ENCODE results near the gene REV3L.
A peak's percentile ranks its signal among the peaks of the same experiment; 100 is the strongest.
"Not testable (repeated sequence)": the region's sequence is repeated elsewhere in the genome, so short reads cannot be mapped to it uniquely, and the experiment has no call there.

The REV3L gene

DNA sequence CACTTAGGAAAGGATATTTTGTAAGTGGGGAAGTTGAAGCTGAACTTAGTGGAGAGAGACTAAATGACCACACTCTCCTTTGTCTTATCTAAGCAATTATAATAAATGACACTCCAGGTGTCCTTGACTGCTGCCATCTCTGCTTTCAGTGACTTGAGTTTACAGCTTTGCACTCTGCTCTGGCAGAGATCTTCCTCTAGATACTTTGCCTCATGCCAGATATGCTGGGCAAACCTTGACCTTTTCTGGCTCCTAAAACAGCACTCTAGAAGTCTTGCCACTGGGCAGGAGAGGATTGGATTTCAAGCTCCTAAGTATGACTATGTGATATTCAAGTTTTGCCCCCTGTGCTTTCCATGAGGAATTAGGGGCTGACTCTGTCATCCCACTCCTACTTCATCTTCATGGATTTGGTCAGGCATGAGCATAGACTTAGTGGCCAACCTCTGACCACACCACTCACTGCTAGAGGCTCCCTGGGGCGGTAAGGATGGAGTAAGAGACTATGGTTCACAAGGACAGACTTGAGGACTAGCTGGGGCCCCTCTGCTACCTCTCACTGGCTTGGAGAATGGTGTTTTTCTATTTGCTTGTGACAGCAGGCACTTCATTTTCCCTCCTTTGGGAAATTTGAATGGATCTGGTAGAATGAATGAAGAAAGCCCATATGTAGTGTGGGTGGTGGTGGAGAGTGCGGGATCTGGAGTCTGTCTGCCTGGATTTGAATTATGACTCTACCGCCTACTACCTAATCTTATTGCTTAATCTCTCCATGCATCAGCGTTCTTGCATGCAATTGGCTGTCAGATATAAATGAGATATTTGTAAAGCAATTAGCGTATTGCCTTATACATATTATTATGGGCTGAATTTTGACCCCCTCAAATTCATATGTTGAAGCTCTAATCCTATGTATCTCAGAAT, 191.4 kb downstream of the REV3L start:
- no peak for DNase-seq (ENCODE audit: low read depth in 3 of 3)

DNA sequence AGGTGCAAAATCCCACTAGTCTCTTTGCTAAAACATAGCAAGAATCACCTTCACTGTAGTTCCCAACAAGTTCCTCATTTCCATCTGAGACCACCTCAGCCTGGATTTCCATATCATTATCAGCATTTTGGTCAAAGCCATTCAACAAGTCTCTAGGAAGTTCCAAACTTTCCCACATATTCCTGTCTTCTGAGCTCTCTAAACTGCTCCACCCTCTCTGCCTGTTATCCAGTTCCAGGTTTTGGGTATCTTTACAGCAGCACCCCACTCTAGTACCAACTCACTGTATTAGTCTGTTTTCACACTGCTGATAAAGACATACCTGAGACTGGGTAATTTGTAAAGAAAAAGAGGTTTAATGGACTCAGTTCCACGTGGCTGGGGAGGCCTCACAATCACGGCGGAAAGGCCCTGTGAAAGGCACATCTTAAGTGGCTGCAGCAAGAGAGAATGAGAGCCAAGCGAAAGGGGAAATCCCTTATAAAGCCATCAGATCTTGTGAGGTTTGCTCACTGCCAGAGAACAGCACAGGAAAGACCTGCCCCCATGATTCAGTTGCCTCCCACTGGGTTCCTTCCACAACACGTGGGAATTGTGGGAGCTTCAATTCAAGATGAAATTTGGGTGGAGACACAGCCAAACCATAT, 192.2 kb downstream of the REV3L start:
- DNase-seq (ENCODE audit: low read depth in 3 of 3), result peak; percentile 5 to 16 (median 16)

DNA sequence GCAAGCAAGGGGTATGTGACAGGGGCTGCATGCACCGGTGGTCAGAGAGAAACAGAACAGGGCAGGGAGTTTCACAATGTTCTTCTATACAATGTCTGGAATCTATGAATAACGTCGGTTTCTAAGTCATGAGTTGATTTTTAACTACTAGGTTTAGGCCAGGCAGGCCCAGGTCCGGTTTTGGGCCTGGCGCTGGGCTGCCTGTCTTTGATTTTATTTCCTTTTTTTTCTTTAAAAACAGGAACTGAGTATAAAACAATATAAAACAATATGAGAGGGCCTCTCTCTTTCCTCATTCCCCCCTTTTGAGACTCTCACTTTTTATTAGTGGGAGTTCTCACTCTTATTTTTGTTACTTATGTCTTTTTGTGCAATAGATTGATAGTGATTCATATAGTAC, 198.7 kb downstream of the REV3L start:
- DNase-seq (ENCODE audit: low read depth in 3 of 3), result not testable (repeated sequence)

DNA sequence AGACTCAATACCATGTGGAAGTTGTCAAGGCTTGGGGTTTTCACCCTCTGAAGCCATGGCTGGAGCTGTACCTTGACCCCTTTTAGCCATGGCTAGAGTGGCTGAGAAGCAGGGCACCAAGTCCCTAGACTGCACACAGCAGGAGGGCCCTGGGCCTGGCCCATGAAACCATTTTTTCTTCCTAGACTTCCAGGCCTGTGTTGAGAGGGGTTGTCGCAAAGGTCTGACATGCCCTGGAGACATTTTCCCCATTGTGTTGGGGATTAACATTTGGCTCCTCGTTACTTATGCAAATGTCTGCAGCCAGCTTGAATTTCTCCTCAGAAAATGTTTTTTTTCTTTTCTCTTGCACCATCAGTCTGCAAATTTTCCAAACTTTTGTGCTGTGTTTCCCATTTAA, 199.3 kb downstream of the REV3L start:
- DNase-seq (ENCODE audit: low read depth in 3 of 3), result no peak

DNA sequence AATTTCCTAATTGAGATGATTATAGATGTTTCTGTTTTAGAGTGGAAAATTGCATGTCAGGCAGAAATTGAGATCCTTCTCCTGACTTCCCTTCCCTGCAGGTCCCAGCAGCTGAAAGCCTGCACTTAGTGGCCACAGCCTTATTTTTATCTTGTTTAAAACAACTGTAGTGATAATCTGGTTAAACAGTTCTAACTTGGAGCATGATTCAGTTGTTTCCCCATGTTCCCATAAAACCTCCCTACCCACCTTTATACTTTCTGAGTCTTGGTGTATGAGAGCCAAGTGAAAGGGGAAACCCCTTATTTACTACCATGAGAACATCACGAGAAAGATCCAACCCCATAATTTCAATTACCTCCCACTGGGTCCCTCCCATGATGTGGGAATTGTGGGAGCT, 200.5 kb downstream of the REV3L start:
- no peak for DNase-seq (ENCODE audit: low read depth in 3 of 3)

DNA sequence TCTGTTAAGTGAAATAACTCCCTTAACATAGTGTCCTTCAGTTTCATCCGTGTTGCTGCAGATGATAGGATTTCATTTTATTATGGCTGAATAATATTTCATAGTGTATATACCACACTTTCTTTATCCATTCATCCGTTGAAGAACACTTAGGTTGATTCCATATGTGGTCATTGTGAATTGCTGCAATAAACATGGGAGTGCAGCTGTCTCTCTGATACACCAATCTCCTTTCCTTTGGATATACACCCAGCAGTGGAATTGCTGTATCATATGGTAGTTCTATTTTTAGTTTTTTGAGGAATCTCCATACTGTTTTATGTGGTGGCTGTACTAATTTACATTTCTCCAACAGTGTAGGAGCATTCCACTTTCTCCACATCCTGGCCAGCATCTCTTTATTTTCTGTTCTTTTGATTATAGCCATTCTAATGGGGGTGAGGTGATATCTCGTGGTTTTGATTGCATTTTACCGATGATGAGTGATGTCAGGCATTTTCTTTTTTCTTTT, 202.5 kb downstream of the REV3L start:
- no peak for DNase-seq (ENCODE audit: low read depth in 3 of 3)

DNA sequence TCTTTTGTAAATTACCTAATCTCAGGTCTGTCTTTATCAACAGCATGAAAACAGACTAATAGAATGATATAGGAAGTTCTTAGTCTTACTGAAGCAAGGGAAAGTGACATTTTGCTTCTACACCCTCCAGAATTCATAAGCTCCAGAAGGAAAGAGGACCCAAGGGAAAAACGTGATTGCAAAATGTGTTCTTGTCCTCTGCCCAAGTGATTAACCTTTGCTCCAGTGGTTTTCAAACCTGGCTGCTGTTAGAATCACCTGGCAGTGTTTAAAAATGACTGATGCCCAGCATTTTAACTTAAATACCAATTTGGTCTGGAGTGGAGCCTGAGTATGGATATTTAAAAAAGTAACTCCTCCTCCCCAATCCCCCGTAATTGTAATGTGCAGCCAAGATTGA, 204.3 kb downstream of the REV3L start:
- DNase-seq (ENCODE audit: low read depth in 3 of 3), result no peak

DNA sequence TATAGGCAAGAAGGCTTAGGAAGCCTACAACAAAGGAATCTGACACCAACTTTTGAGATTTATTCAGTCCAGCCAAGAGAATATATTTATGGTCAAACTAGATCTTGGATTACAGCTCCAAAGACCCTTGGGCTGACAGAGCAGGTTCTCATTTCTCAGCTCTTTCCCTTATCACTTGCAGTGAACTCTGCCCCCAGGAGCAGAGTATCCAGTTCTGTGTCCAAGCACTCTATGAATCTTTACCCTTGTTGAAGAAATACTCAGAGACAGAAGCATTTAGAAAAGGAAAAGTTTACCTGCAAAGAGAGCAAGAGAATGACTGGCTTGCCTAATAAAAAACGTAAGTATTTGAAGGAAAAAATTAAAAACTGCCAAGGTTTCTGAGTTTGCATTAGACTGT, 205.2 kb downstream of the REV3L start:
- DNase-seq (ENCODE audit: low read depth in 3 of 3), result no peak

DNA sequence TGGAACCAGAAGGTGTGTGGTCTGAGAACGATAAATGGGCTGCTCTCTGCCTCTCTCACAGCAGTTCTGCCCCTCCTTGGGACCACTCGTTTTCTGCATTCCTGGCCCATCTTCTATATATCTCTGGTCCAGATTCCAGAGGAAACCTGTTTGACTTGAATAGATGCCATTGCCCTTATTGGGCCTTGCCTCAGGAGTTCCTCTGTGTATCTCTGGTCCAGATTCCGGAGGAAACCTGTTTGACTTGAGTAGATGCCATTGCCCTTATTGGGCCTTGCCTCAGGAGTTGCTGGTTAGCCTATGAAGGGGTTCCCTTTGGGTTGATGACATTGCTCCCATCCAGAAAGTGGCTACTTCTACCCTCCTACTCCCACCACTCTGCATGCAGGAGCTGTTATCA, 206.3 kb downstream of the REV3L start:
- DNase-seq (ENCODE audit: low read depth in 3 of 3), result no peak

DNA sequence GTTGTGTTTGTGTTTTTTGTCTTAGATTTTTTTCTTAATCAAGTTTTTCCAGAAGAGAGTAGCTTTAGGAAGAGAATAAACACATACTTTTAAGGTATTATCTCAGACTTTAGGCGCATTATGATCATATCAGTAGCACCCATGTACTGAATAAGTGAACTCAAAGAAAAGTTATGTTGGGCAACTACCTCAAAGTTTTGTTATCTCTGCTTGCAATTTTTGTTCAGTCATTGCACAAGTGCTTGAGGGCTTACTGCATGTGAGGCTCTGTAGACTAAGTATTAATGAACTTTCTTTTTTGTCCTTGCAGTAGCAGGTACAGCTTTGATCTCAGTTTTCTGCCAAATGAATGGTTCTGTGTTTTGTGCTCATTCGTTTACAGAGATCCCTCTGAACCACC, 206.7 kb downstream of the REV3L start:
- DNase-seq (ENCODE audit: low read depth in 3 of 3), result no peak

DNA sequence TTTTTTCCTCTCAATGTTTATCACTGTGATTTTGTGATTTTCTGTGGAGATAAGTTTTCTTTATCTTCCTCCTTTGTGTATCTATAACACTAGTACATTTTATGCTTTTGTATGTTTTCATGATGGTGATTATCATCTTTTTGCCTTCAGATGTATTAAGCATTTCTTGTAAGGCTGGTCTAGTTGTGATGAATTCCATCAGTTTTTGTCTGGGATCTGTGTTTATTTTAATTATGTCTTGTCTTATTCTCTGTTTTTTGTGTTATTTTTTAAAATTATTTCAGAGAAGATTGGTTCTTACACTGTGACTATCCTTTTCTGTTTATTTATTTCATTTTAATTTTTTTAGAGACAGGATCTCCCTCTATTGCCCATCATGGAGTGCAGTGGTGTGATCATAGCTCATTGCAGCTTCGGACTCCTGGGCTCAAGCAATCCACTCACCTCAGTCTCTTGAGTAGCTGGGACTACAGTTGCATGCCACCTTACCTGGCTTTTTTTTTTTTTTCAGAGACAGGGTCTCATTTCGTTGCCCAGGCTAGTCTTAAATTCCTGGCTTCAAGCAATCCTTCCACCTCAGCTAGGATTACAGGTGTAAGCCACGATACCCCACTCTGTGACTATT, 208.3 kb downstream of the REV3L start:
- DNase-seq (ENCODE audit: low read depth in 3 of 3), result no peak

DNA sequence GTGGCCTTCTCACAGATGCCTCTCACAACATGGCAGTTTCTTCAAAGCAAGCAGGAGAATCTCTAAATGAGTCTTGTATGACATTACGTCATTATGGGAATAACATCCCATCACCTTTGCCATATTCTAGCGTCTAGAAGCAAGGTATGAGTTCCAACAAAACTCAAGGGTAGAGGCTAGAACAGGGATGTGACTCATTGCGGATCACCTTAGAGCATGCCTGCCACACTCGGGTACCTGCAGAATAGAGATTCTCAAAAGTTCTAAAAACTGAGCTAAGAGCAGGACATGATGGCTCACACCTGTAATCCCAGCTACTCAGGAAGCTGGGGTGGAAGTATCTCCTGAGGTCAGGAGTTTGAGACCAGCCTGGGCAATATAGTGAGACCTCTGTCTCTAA, 212.9 kb downstream of the REV3L start:
- no peak for DNase-seq (ENCODE audit: low read depth in 3 of 3)

DNA sequence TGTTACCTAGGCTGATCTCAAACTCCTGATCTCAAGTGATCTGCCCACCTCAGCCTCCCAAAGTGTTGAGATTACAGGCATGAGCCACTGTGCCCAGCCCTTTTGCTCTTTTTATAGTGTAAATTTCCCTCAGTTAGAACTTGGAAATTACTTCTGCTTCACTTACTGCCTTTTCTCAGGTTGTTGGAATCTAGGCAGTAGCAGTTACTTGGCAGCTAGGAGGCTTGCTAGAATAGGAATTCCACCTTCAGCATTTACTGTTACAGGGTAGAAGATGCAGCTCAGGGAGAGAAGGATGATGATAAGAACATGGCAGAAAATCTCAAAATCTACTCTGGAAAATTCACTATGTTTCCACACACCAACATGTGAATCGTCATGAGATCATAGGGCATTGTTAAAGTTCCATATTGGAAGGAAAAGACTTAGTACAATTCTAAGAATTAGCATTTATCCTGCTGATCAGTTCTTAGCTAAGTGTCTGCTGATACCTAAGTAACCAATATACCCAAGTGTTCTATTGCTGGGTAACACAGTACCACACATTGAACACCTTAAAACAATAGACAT, 213.5 kb downstream of the REV3L start:
- DNase-seq (ENCODE audit: low read depth in 3 of 3), result no peak

DNA sequence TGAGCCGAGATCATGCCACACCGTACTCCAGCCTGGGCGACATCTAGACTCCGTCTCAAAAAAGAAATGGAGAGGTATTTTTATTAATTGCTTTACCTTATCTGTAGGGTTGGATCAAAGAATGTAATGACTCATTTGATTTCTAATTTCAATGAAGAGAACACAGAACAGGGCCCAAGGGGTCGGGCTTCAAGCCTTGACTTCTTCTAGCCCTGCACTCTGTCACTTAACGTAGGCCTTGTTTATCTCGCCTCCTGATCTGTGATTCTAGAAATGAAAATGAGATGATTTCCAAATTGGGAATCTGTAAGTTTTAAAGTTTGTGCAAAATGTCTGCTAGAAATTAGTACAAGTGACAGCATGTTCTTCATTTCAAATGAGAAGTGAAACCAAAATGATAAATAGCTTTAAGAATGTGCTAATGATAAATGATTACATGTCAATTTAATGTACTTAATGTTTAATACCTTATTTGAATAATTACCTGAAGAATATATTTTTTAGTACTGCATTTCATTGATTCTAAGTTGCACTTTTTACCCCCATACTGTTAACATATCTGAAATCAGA, 215.2 kb downstream of the REV3L start:
- no peak for DNase-seq (ENCODE audit: low read depth in 3 of 3)

DNA sequence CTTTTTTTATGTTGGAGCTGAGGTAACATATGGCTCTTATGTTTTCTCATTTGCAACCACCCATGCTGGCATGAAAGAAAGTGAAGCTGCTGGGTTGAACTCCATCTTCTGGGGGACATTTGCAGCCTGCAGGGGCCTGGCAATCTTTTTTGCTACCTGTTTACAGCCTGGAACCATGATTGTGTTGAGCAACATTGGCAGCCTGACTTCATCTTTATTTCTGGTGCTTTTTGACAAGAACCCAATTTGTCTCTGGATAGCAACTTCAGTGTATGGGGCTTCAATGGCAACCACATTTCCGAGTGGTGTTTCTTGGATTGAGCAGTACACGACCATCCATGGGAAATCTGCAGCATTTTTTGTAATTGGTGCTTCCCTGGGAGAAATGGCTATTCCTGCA, 216.7 kb downstream of the REV3L start:
- DNase-seq (ENCODE audit: low read depth in 3 of 3), result no peak

DNA sequence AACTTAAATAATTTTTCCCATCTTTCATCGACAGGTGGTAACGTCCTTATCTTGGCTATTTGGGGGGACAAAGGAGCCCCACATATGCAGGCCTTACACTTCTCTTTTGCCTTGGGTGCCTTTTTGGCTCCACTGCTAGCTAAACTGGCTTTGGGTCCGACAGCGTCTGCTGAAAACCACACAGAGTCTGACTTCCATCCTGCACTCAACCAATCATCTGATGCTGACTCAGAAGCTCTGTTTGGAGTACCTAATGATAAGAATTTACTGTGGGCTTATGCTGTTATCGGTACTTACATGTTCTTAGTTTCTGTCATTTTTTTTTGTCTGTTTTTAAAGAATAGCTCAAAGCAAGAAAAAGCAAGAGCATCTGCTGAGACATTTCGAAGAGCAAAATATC, 217.2 kb downstream of the REV3L start:
- DNase-seq (ENCODE audit: low read depth in 3 of 3), result no peak

DNA sequence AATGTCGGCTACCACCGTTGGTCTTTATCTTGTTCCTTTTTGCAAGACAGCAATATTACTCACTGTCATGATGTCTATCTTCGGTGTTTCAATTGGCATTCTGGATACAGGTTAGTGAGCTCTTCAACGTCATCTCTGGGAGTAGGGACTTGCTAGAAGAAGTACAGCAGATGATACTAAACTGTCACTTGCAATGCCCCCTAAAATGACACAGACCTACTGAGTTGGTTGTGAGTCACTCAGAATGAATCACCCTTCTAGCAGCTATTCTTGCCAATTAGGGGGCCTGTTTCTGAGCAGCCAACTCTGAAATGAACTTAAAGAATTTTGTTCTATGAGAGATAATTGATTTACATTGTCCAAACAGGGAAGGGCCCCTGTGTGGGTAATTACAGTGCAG, 219.2 kb downstream of the REV3L start:
- DNase-seq (ENCODE audit: low read depth in 3 of 3), result no peak

DNA sequence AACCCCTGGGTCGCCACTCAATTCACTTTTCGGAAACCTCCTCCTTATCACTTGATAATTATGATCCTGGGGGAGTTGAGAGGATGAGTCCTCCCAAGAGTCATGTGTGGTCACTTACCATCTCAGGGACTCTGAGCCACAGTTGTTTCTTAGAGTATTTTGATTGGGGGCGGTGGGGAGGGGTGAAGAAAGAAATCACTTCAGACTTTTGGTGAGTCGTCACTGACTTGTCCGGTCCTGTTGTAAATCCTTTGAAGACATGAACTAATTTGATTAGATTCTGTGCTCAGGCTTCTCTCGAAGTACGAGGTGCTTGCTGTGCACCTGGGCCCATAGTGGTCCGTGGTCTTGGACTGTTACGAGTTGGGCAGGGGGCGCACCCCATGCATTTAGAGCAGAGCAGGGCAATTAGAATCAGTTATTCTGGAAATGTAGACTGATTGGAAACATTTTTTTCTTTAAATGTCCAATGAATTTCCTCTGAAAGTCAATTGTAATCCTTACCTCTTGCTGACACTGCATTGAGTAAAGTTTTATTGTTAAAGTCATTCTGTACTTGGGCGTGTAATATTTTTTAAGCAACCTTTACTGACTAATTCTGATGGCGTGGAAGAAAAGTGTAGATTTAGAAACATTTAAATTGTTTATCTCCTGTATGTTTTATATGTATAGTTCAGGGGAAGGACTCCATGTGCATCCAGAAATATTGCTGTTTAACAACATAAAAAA, 222.3 kb downstream of the REV3L start:
- DNase-seq (ENCODE audit: low read depth in 3 of 3), result no peak

DNA sequence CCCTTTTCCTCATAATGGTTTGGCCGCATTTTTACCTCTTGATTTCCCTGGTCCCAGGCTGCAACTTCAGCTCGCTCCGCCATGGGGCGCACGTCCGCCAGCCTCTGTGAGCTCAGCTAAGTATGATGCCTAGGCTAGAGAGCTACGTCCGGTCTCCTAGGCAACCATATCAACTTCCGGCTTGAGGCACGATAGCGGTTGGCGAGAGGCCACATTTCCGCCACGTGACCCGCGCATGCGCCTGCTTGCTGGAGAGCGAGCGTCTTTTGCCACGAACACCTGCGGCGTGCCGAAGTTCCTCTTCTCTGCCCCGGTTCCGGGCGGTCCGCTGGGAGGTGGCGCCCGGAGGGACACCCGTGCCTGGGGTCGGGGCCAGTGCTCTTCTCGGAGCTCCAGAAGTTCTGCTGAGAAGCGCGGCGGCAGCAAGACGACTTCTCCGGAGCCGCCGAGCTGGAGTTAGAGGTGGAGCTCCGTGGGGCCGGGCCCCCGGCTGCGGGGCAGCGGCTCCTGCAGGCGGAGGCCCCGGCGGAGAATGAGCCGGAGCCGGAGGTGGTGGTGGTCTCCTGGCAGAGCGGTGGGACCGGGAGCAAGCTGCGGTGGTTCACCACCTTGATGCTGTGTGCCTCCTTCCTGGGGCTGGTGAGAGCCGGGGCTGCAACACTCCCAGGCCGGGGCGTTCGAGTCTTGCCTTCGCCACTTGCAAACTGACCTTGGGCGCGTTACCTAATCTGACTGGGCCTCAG, 223.8 kb downstream of the REV3L start:
- peak; percentile 97 to 98 (median 98) for DNase-seq (ENCODE audit: low read depth in 3 of 3)

DNA sequence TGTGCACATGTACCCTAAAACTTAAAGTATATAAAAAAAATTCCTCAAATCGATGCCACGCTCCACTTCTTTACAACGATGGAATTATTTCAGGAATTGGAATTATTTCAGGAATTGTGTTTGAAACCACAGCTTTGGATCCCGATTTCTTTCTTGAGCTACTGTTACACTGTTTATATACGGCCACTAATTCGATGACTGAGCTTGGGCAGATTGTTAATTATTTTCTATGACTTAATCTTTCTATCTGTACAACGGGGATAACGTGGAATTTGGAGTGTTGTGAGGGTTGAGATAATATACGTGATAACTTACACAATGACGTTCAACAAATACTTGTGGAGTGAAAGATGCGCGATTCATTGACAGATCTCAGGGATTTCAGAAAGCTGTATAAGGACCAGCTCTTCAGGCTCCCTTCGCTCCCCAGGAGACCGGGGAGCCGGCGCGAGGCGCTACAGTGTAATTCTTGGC, 224.4 kb downstream of the REV3L start:
- DNase-seq (ENCODE audit: low read depth in 3 of 3), result no peak

Data from stimulated activated CD4-positive, alpha-beta T cell treated with anti-CD3 and anti-CD28 coated beads, TNF-alpha, amount 100 ng/mL, for 48 hours (primary cell).